Osteoblast (primary cell): Measurements from ENCODE around the gene TRAPPC1. TPM values are rescaled to one million over a fixed set of nuclear protein-coding genes. Genes with fewer than 3 reads are reported as not detected.
"Not testable (repeated sequence)": the region's sequence is repeated elsewhere in the genome, so short reads cannot be mapped to it uniquely, and the experiment has no call there.

Source experiments
- DNase-seq: peaks from one replicate; pipeline ENCODE4 v3.0.0; 2011; ENCODE audit warnings: low spot score, mixed read lengths; ENCODE audit not compliant: insufficient read length; ENCODE audit errors: missing footprints
- H2AFZ ChIP-seq: 2 replicates; pipeline ENCODE4 v1.6.0; 2011; ENCODE audit warnings: mild to moderate bottlenecking, low read length
- H3K27ac ChIP-seq: 2 replicates; pipeline ENCODE4 v1.5.1; 2011; ENCODE audit warnings: mild to moderate bottlenecking, low read depth, low read length, moderate library complexity
- H3K27me3 ChIP-seq: 2 replicates; pipeline ENCODE4 v1.6.0; 2012; ENCODE audit warnings: mild to moderate bottlenecking, control low read depth, inconsistent platforms, low read length, moderate library complexity; ENCODE audit not compliant: insufficient read depth
- H3K36me3 ChIP-seq: 2 replicates; pipeline ENCODE4 v1.5.1; 2011; ENCODE audit warnings: mild to moderate bottlenecking, low read length, control low read depth, moderate library complexity; ENCODE audit not compliant: insufficient read depth
- H3K4me1 ChIP-seq: 2 replicates; pipeline ENCODE4 v1.5.1; 2011; ENCODE audit warnings: mild to moderate bottlenecking, low read length, control low read depth, moderate library complexity; ENCODE audit not compliant: insufficient read depth
- H3K4me2 ChIP-seq: 2 replicates; pipeline ENCODE4 v1.6.0; 2011; ENCODE audit warnings: mild to moderate bottlenecking, low read length; ENCODE audit not compliant: insufficient read depth
- H3K4me3 ChIP-seq: fragments of 200-600 bp; sonication (generic); 3 replicates; pipeline ENCODE4 v1.5.1; 2012; ENCODE audit warnings: mild to moderate bottlenecking, low read length, inconsistent platforms; ENCODE audit not compliant: insufficient read depth
- H3K79me2 ChIP-seq: 2 replicates; pipeline ENCODE4 v1.6.0; 2012; ENCODE audit warnings: mild to moderate bottlenecking, low read length, control low read depth, inconsistent platforms; ENCODE audit not compliant: insufficient read depth
- H3K9me3 ChIP-seq: 2 replicates; pipeline ENCODE4 v1.5.1; 2011; ENCODE audit warnings: low read depth, low read length, control low read depth
- H4K20me1 ChIP-seq: 2 replicates; pipeline ENCODE4 v1.6.0; 2012; ENCODE audit warnings: mild to moderate bottlenecking, low read length, control low read depth; ENCODE audit not compliant: insufficient read depth
- CTCF ChIP-seq: IDR thresholded peaks from 2 replicates; pipeline ENCODE4 v1.5.1; 2011; ENCODE audit warnings: mild to moderate bottlenecking, low read depth, low read length, moderate library complexity; ENCODE audit errors: extremely low read depth
- total RNA-seq: library from RNA; depleted of rRNA; stranded (reverse); fragments of >200 nt; gene quantifications from 2 replicates; pipeline ENCODE4 v1.2.3, GENCODE V29; 2012

TRAPPC1 gene
- total RNA-seq, 1 donor: 26.1 TPM

GRCh38 chr17:7961421-7961820 is 29.7 kb upstream of the TRAPPC1 start:
- Histone ChIP-seq H2AFZ (no peak overlapping the region), H3K9me3 (no peaks in the 10 kb centered on the region), H4K20me1 (no peaks in the 10 kb centered on the region), H3K79me2 (no peaks in the 10 kb centered on the region), H3K27ac (no peak overlapping the region), H3K27me3 (no peaks in the 10 kb centered on the region), H3K4me3 (no peak overlapping the region), H3K4me1 (no peaks in the 10 kb centered on the region), H3K36me3 (no peaks in the 10 kb centered on the region), H3K4me2 (no peak overlapping the region)
- DNase-seq: no peak
- no peak for TF ChIP-seq CTCF

GRCh38 chr17:7959503-7960253 is 27.9 kb upstream of the TRAPPC1 start:
- Histone ChIP-seq H3K36me3 (no peaks in the 10 kb centered on the region), H3K4me3 (no peak overlapping the region), H3K4me2 (no peak overlapping the region), H4K20me1 (no peaks in the 10 kb centered on the region), H3K4me1 (no peaks in the 10 kb centered on the region), H3K9me3 (no peaks in the 10 kb centered on the region), H3K79me2 (no peaks in the 10 kb centered on the region), H3K27ac (no peak overlapping the region), H3K27me3 (no peaks in the 10 kb centered on the region), H2AFZ (no peak overlapping the region)
- no peak for TF ChIP-seq CTCF
- DNase-seq: no peak

GRCh38 chr17:7956228-7956965 is 24.7 kb upstream of the TRAPPC1 start:
- Histone ChIP-seq H3K4me2 (no peak overlapping the region), H3K27me3 (no peaks in the 10 kb centered on the region), H3K4me1 (no peaks in the 10 kb centered on the region), H3K4me3 (no peak overlapping the region), H2AFZ (no peak overlapping the region), H3K36me3 (no peaks in the 10 kb centered on the region), H4K20me1 (no peaks in the 10 kb centered on the region), H3K79me2 (no peaks in the 10 kb centered on the region), H3K9me3 (no peaks in the 10 kb centered on the region), H3K27ac (no peak overlapping the region)
- DNase-seq: peak; percentile 26
- TF ChIP-seq CTCF: no peak

- no peak overlapping the region for H3K4me3 ChIP-seq
- TF ChIP-seq CTCF: no peak
- DNase-seq: no peak
- H3K4me2 ChIP-seq: no peak overlapping the region
- no peaks in the 10 kb centered on the region for H3K4me1 ChIP-seq
- no peaks in the 10 kb centered on the region for H3K79me2 ChIP-seq
- H3K36me3 ChIP-seq: peaks cover under 1% of the 10 kb centered on the region
- H2AFZ ChIP-seq: no peak overlapping the region
- no peaks in the 10 kb centered on the region for H4K20me1 ChIP-seq
- H3K27me3 ChIP-seq: no peaks in the 10 kb centered on the region
- no peak overlapping the region for H3K27ac ChIP-seq
- no peaks in the 10 kb centered on the region for H3K9me3 ChIP-seq
Measured at GRCh38 chr17:7955414-7956227, 23.9 kb upstream of the TRAPPC1 start.

- not testable (repeated sequence) for H4K20me1 ChIP-seq, H3K79me2 ChIP-seq, H3K4me1 ChIP-seq, DNase-seq, H3K27ac ChIP-seq, H3K27me3 ChIP-seq, H2AFZ ChIP-seq, H3K4me2 ChIP-seq, H3K9me3 ChIP-seq, H3K4me3 ChIP-seq
- peaks cover 24% of the 10 kb centered on the region for H3K36me3 ChIP-seq
Measured at GRCh38 chr17:7953266-7953665, 21.5 kb upstream of the TRAPPC1 start.
